ENCODE data around the gene MIA.
A peak's percentile ranks its signal among the peaks of the same experiment; 100 is the strongest.

The MIA gene

DNA sequence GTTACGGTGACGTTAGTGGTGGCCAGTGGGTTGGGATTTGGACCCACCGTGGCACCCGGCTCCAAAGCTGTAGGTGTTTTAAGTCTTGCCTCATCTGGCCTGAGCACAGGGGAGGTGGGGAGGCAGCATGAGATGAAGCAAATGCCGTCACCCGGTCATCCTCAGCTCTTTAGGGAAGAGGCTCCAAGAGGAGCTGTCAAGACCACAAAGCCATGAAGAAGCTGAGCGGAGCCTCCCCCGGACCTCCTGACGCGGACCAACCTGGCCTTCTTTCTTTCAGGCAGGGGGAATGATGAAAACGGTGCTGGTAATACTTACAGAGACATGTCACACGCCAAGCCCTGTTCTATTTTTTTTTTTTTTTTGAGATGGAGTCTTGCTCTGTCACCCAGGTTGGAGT, 32.4 kb upstream of the MIA start:
- no peak overlapping the region for H3K4me3 ChIP-seq (replicated peaks in 1 of 2; ENCODE audit: low read depth in 2 of 2, low read length in 2 of 2)
- TF ChIP-seq, protein P1, sequence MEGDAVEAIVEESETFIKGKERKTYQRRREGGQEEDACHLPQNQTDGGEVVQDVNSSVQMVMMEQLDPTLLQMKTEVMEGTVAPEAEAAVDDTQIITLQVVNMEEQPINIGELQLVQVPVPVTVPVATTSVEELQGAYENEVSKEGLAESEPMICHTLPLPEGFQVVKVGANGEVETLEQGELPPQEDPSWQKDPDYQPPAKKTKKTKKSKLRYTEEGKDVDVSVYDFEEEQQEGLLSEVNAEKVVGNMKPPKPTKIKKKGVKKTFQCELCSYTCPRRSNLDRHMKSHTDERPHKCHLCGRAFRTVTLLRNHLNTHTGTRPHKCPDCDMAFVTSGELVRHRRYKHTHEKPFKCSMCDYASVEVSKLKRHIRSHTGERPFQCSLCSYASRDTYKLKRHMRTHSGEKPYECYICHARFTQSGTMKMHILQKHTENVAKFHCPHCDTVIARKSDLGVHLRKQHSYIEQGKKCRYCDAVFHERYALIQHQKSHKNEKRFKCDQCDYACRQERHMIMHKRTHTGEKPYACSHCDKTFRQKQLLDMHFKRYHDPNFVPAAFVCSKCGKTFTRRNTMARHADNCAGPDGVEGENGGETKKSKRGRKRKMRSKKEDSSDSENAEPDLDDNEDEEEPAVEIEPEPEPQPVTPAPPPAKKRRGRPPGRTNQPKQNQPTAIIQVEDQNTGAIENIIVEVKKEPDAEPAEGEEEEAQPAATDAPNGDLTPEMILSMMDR (IDR thresholded peaks at IDR 0.05; ENCODE audit: low read depth, low read length) = no peak
- no peak for DNase-seq (ENCODE audit: low read depth in 2 of 2)

DNA sequence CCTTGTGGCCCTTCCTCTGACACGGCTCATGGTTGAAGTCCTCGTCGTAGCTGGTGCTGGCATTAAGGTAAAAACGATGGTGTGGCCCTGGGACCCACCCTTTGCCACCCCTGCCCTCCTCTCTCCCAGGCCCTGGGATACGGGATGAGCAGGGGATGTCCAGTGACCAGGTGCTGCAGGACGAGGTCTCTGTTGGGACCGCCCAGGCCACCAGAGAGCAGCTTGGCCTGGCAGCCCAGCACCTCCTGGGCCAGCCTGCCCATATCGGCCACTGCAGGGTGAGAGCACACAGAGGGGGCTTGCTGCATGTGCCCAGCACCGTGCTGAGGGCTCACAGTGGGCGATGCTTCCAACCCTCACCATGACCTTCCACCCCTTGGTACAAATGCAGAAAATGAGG, 31.4 kb upstream of the MIA start:
- no peak overlapping the region for H3K4me3 ChIP-seq (replicated peaks in 1 of 2; ENCODE audit: low read depth in 2 of 2, low read length in 2 of 2)
- DNase-seq (ENCODE audit: low read depth in 2 of 2) = no peak
- TF ChIP-seq, protein P1 (IDR thresholded peaks at IDR 0.05; ENCODE audit: low read depth, low read length) = no peak

- no peak overlapping the region for H3K4me3 ChIP-seq (replicated peaks in 1 of 2; ENCODE audit: low read depth in 2 of 2, low read length in 2 of 2)
- TF ChIP-seq, protein P1 (IDR thresholded peaks at IDR 0.05; ENCODE audit: low read depth, low read length) = no peak
- DNase-seq (ENCODE audit: low read depth in 2 of 2) = no peak
These were observed 30.5 kb upstream of the MIA start for GRCh38 chr19:40744554-40745401.

- TF ChIP-seq, protein P1 (IDR thresholded peaks at IDR 0.05; ENCODE audit: low read depth, low read length) = no peak
- DNase-seq (ENCODE audit: low read depth in 2 of 2) = peak; percentile 55 to 78
- H3K4me3 ChIP-seq (replicated peaks in 1 of 2; ENCODE audit: low read depth in 2 of 2, low read length in 2 of 2) = no peak overlapping the region
These were observed 29.9 kb upstream of the MIA start for GRCh38 chr19:40745402-40745780.

GRCh38 chr19:40747536-40747935, 27.8 kb upstream of the MIA start:
- TF ChIP-seq, protein P1 (IDR thresholded peaks at IDR 0.05; ENCODE audit: low read depth, low read length) = no peak
- DNase-seq (ENCODE audit: low read depth in 2 of 2) = no peak
- no peak overlapping the region for H3K4me3 ChIP-seq (replicated peaks in 1 of 2; ENCODE audit: low read depth in 2 of 2, low read length in 2 of 2)

DNA sequence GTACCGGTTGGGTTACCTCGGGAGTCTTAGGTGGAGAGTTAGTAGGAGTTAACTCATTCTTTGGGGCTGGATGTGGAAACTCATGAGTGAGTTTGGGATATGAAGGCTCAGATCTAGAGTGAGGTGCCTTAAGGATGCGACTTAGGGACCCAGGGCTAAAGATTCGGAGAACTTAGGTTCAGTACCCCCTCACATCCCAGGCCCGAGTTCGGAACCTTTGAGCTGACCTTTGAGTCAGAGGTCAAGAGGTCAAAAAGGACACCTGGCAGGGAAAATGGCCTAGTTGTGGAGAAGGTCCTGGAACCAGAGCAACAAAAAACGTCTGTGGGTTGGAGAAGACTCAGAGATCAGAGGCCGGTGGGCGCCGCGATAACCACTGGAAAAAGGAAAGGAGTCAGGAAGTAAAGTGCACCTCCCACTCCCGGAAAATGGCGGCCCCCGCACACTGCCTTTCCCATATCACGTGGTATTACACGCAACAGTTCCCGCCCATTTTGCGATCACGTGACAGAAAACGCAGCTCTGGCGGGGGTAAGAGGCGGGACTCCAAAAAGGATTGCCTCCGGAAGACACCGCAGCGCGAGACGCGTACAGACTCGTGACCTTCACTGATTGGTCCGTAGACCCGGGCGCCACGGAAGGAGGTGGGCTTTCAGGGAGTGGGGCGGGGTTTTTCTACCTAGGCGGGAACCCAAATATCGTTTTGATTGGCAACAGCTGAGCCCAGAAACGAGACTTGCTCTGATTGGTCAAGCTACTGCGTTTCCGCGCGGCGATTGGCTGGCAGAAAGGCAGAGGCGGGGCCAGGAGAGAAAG, 25.1 kb upstream of the MIA start, which contains the start of gene ACTMAP:
Gene ACTMAP (minus strand): TSS at position 420 of the 816 bp plus-strand sequence. CDS start 674 bp downstream, outside the sequence.
- peak; percentile 100 for DNase-seq (ENCODE audit: low read depth in 2 of 2)
- H3K4me3 ChIP-seq (replicated peaks in 1 of 2; ENCODE audit: low read depth in 2 of 2, low read length in 2 of 2) = peak within 1 kb of the TSS; percentile 77 to 89
- TF ChIP-seq, protein P1 (IDR thresholded peaks at IDR 0.05; ENCODE audit: low read depth, low read length) = no peak

All from cardiac fibroblast (primary cell).